Activated CD8-positive, alpha-beta T cell treated with anti-CD3 and anti-CD28 coated beads for 36 hours (primary cell): Measurements from ENCODE around the gene KLHL30. TPM values are rescaled to one million over a fixed set of nuclear protein-coding genes. Genes with fewer than 3 reads are reported as not detected.

Source experiments
- ATAC-seq: fragments of 200-7000 bp; cut with Tn5 transposase; one replicate; pipeline ENCODE4 v1.10.0; 2021; ENCODE audit warnings: mild to moderate bottlenecking, moderate library complexity
- CTCF ChIA-PET: fragments of 350-600 bp; sonication (Branson Sonifier 250); formaldehyde crosslinking; loops from one replicate; lab custom pipeline; 2021; ENCODE audit warnings: antibody characterized with exemption; lab: Charles Lee
- POLR2A ChIA-PET: fragments of 350-600 bp; sonication (Branson Sonifier 250); formaldehyde crosslinking; loops from one replicate; lab custom pipeline; 2021; ENCODE audit warnings: antibody characterized with exemption; lab: Charles Lee
- DNase-seq: peaks from one replicate; pipeline ENCODE4 v3.0.0-alpha.2; 2020
- H3K27ac Mint-ChIP-seq: one replicate; pipeline ENCODE4 v1.8.0; 2021; ENCODE audit warnings: mild to moderate bottlenecking, mixed read lengths
- H3K27me3 Mint-ChIP-seq: one replicate; pipeline ENCODE4 v1.8.0; 2021; ENCODE audit warnings: mixed read lengths
- H3K36me3 Mint-ChIP-seq: one replicate; pipeline ENCODE4 v1.8.0; 2021; ENCODE audit warnings: low read depth, mixed read lengths
- H3K4me1 Mint-ChIP-seq: one replicate; pipeline ENCODE4 v1.8.0; 2021; ENCODE audit warnings: low read depth, mixed read lengths
- H3K4me3 Mint-ChIP-seq: one replicate; pipeline ENCODE4 v1.8.0; 2021; ENCODE audit warnings: mild to moderate bottlenecking, moderate library complexity, mixed read lengths
- H3K9me3 Mint-ChIP-seq: one replicate; pipeline ENCODE4 v1.8.0; 2021; ENCODE audit warnings: mixed read lengths
- intact Hi-C: fragments of 100-400 bp; cut with micrococcal nuclease; formaldehyde crosslinking; loops from one replicate; pipeline ENCODE4 v1.10.0; 2022
- total RNA-seq, 2 experiments: library from RNA; stranded (reverse); gene quantifications; one replicate each; pipeline ENCODE4 v1.2.3, GENCODE V29; 2021
- TF ChIP-seq, protein P1 (sequence below): fragments of 200-600 bp; IDR thresholded peaks from one replicate; pipeline ENCODE4 v1.8.0; 2022; ENCODE audit warnings: antibody characterized with exemption, mild to moderate bottlenecking

Gene KLHL30
- total RNA-seq, 2 experiments from 2014 or later = not detected

DNA sequence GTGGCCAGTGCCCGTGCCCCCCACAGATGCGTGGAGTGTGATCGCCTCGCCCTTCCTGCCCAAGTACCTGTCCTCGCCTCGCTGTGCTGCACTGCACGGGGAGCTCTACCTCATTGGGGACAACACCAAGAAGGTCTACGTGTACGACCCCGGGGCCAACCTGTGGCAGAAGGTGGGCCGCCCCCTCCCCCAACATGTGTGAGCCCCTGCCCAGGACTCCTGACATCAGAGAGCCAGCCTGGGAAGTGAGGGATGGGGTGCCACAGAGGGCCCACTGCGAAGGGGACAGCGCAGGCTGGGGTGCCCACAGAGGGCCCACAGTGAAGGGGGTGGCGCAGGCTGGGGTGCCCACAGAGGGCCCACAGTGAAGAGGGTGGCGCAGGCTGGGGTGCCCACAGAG lies 10.5 kb downstream of the KLHL30 start:
- CTCF ChIA-PET = interaction anchor here (1.1 kb wide), 1 partner anchor 12 kb away, joined by 3 read pairs; no protein-coding TSS in a partner anchor
- no peak for ATAC-seq
- no peak overlapping the region for H3K4me3 Mint-ChIP-seq
- POLR2A ChIA-PET = no interaction called here
- peaks cover under 1% of the 10 kb centered on the region for H3K9me3 Mint-ChIP-seq
- TF ChIP-seq, protein P1, sequence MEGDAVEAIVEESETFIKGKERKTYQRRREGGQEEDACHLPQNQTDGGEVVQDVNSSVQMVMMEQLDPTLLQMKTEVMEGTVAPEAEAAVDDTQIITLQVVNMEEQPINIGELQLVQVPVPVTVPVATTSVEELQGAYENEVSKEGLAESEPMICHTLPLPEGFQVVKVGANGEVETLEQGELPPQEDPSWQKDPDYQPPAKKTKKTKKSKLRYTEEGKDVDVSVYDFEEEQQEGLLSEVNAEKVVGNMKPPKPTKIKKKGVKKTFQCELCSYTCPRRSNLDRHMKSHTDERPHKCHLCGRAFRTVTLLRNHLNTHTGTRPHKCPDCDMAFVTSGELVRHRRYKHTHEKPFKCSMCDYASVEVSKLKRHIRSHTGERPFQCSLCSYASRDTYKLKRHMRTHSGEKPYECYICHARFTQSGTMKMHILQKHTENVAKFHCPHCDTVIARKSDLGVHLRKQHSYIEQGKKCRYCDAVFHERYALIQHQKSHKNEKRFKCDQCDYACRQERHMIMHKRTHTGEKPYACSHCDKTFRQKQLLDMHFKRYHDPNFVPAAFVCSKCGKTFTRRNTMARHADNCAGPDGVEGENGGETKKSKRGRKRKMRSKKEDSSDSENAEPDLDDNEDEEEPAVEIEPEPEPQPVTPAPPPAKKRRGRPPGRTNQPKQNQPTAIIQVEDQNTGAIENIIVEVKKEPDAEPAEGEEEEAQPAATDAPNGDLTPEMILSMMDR = no peak
- no peaks in the 10 kb centered on the region for H3K4me1 Mint-ChIP-seq
- H3K27me3 Mint-ChIP-seq = no peaks in the 10 kb centered on the region
- no peaks in the 10 kb centered on the region for H3K36me3 Mint-ChIP-seq
- DNase-seq = no peak
- intact Hi-C loops = no loop called here
- no peak overlapping the region for H3K27ac Mint-ChIP-seq

DNA sequence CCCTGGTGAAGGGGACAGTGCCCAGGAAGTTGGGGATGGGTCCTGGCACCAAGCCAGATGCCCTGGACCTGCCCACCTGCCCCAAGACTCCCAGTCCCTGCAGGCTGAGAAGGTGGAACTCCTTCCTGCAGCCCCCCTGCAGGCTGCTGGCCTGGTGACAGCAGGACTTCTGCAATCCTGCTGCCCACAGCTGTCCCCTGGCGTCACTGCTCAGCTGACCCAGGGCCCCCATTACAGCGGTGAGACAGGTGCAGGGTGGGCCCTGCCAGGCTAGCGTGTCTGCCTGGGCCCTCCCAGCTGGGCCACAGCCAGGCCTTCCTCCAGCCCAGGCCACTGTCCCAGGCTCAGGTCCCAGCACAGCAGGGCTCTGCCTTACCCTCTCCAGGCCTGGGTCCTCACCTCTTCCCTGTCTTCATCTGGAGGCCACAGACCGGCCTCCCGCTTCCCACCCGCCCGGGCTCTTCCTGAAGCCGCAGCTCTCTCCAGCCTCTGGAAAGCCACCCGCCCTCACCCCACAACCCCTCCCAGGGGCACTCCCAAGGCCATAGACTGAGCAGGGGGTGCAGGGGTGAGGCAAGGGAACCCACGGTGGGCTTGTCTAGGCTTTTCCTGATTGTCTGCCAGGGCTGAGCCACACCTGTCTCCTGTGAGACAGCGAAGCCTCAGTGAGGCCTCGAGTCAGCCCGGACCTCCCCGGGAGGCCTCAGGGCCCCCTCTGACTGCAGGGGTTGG lies 11.5 kb downstream of the KLHL30 start:
- CTCF ChIA-PET = interaction anchor here (1.1 kb wide), 1 partner anchor 11 kb away, joined by 3 read pairs; no protein-coding TSS in a partner anchor
- no peak overlapping the region for H3K27ac Mint-ChIP-seq
- POLR2A ChIA-PET = no interaction called here

DNA sequence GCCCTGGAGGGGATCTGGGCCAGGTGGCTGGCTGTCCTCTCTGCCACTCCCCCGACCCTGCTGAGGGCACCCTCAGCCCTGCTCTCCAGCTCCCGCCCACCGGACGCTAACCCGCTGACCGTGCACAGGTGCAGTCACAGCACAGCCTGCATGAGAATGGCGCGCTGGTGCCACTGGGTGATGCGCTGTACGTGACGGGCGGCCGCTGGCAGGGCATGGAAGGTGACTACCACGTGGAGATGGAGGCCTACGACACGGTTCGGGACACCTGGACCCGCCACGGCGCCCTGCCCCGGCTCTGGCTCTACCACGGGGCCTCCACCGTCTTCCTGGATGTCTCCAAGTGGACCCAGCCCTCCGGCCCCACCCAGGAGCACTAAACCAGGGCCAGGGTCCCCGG lies 12.2 kb downstream of the KLHL30 start:
- intact Hi-C loops = no loop called here
- no peaks in the 10 kb centered on the region for H3K4me1 Mint-ChIP-seq
- POLR2A ChIA-PET = no interaction called here

More for the DNA sequence above, 11.5 kb downstream of the KLHL30 start:
- ATAC-seq = no peak
- DNase-seq = no peak
- Mint-ChIP-seq H3K4me3 (no peak overlapping the region), H3K36me3 (no peaks in the 10 kb centered on the region), H3K9me3 (peaks cover 4% of the 10 kb centered on the region), H3K4me1 (no peaks in the 10 kb centered on the region), H3K27me3 (no peaks in the 10 kb centered on the region)
- TF ChIP-seq, protein P1 = no peak
- intact Hi-C loops = no loop called here

DNA sequence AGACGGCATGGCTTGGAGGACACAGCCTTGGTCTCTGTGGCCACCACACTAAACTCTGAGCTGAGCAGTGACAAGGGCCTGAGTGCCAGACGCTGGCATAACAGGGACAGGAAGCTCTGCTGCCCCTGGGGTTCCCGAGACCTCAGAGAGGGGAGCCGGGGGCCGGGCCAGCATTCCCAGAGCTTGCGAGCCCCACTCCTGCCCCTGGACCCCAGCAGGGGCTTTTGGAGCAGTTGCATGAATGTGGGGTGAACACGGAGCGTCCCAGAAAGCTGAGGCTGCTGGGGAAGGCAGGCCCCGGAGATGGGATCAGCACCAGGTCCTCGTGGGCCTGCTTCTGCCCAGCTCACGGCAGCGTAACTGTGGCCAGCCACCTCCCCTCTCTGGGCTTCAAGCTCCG lies 12.7 kb downstream of the KLHL30 start:
- Mint-ChIP-seq H3K9me3 (peaks cover 4% of the 10 kb centered on the region), H3K27ac (no peak overlapping the region), H3K36me3 (no peaks in the 10 kb centered on the region), H3K27me3 (no peaks in the 10 kb centered on the region), H3K4me1 (no peaks in the 10 kb centered on the region), H3K4me3 (no peak overlapping the region)
- intact Hi-C loops = no loop called here
- POLR2A ChIA-PET = no interaction called here
- ATAC-seq (no peak), DNase-seq (no peak)
- CTCF ChIA-PET = no interaction called here
- TF ChIP-seq, protein P1 = no peak

More for the DNA sequence above, 12.2 kb downstream of the KLHL30 start:
- TF ChIP-seq, protein P1 = no peak
- H3K27ac Mint-ChIP-seq = no peak overlapping the region
- DNase-seq (no peak), ATAC-seq (no peak)
- no peaks in the 10 kb centered on the region for H3K27me3 Mint-ChIP-seq
- CTCF ChIA-PET = no interaction called here
- H3K4me3 Mint-ChIP-seq = no peak overlapping the region
- no peaks in the 10 kb centered on the region for H3K36me3 Mint-ChIP-seq
- H3K9me3 Mint-ChIP-seq = peaks cover 4% of the 10 kb centered on the region

DNA sequence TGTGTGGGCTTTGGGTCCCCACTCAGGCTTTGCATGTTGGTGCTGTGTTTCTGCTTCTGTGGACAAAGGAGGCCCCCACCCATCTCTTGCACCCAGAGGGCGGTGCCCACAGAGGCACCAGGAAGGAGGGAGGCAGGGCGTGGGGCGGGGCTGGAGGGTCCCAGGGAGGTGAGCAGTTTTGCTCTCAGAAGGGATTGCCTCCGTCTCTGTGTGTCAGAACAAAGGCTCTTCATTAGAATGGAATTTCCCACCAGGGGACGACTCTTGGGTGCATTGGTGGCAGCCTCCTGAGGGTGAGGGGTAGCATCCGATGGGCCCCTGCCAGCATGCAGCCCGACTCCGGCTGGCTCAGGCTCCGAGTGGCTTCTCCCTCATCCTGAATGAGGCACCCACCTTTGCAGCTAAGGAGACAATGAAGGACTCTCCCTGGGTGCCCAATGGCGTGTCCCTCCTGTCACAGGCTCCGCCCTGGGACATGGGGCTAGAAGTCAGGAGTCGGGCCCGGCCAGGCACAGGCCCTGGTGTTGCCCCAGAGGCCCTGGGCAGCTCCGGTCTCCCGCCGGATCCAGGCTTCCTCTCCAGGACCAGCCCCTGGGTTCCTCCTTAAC lies 13.3 kb downstream of the KLHL30 start:
- TF ChIP-seq, protein P1 = no peak
- CTCF ChIA-PET = interaction anchor here (1.0 to 1.9 kb wide), 3 partner anchors 10 to 228 kb away, joined by 3 to 6 read pairs (median 4); no protein-coding TSS in a partner anchor
- Mint-ChIP-seq H3K9me3 (peaks cover 4% of the 10 kb centered on the region), H3K27me3 (no peaks in the 10 kb centered on the region), H3K36me3 (no peaks in the 10 kb centered on the region), H3K4me1 (no peaks in the 10 kb centered on the region), H3K27ac (no peak overlapping the region), H3K4me3 (no peak overlapping the region)
- DNase-seq = no peak
- no peak for ATAC-seq
- POLR2A ChIA-PET = no interaction called here
- intact Hi-C loops = no loop called here
